Panc1 (cell line): ENCODE results near the gene HES6. TPM values are rescaled to one million over a fixed set of nuclear protein-coding genes. Genes with fewer than 3 reads are reported as not detected.
A peak's percentile ranks its signal among the peaks of the same experiment; 100 is the strongest.

Source experiments
- ATAC-seq: fragments of 200-7000 bp; cut with Tn5 transposase; 2 replicates; pipeline ENCODE4 v1.9.1; 2020; ENCODE audit warnings: mild to moderate bottlenecking, moderate library complexity
- BruUV-seq: library from RNA; stranded (reverse); fragments of 400-500 nt; replicated peaks from 2 replicates; lab custom pipeline; 2021; lab: Mats Ljungman, UMichigan
- CTCF ChIA-PET: fragments of 300-600 bp; sonication (Branson Sonifier 250); formaldehyde crosslinking; loops from one replicate; lab custom pipeline; 2022; ENCODE audit warnings: antibody characterized with exemption; lab: Charles Lee
- POLR2A ChIA-PET: fragments of 300-600 bp; sonication (Branson Sonifier 250); formaldehyde crosslinking; loops from one replicate; lab custom pipeline; 2022; ENCODE audit warnings: antibody characterized with exemption; lab: Charles Lee
- DNase-seq: peaks from one replicate; pipeline ENCODE4 v3.0.0-alpha.2; 2010; ENCODE audit warnings: low read depth, low spot score
- H3K27ac ChIP-seq: 2 replicates; pipeline ENCODE4 v1.5.1; 2011; ENCODE audit warnings: mild to moderate bottlenecking, low read length, inconsistent platforms
- H3K27me3 ChIP-seq: fragments of 200-500 bp; sonication (Bioruptor generic); 2 replicates; pipeline ENCODE4 v1.6.0; 2014; ENCODE audit warnings: low read length, inconsistent platforms; ENCODE audit not compliant: control insufficient read depth, insufficient read depth
- H3K36me3 ChIP-seq: fragments of 200-500 bp; sonication (Bioruptor generic); 2 replicates; pipeline ENCODE4 v1.5.1; 2014; ENCODE audit warnings: inconsistent platforms, mild to moderate bottlenecking, low read length, moderate library complexity; ENCODE audit not compliant: control insufficient read depth, insufficient read depth
- H3K4me1 ChIP-seq: 2 replicates; pipeline ENCODE4 v1.5.1; 2011; ENCODE audit warnings: inconsistent platforms, mild to moderate bottlenecking, low read length, moderate library complexity; ENCODE audit not compliant: control insufficient read depth, insufficient read depth
- H3K4me3 ChIP-seq, 2 experiments: 2 replicates each; pipeline ENCODE4 v1.5.1; 2011 to 2012; ENCODE audit warnings: low read depth in 2 of 2, low read length in 2 of 2, mild to moderate bottlenecking in 2 of 2, inconsistent platforms in 1 of 2, moderate library complexity in 1 of 2
- H3K9me3 ChIP-seq: fragments of 200-500 bp; sonication (Bioruptor generic); 2 replicates; pipeline ENCODE4 v1.5.1; 2014; ENCODE audit warnings: low read depth, mild to moderate bottlenecking, inconsistent platforms, low read length, moderate library complexity; ENCODE audit not compliant: control insufficient read depth, insufficient read depth
- CTCF ChIP-seq: fragments of 450-650 bp; IDR thresholded peaks from 2 replicates; pipeline ENCODE4 v1.5.1; 2017; ENCODE audit warnings: mild to moderate bottlenecking
- POLR2AphosphoS5 ChIP-seq: IDR thresholded peaks from 2 replicates; pipeline ENCODE4 v1.6.1; 2012; ENCODE audit warnings: mild to moderate bottlenecking, low read depth, low read length, moderate library complexity
- REST ChIP-seq, 2 experiments: IDR thresholded peaks; 2 replicates each; pipeline ENCODE4 v1.6.1; 2011 to 2012; ENCODE audit warnings: low read depth in 2 of 2, control low read depth in 1 of 2, low read length in 1 of 2, mild to moderate bottlenecking in 1 of 2, moderate library complexity in 1 of 2; ENCODE audit not compliant: insufficient read depth in 1 of 2
- SIN3A ChIP-seq: IDR thresholded peaks from 2 replicates; pipeline ENCODE4 v1.6.1; 2012; ENCODE audit warnings: low read depth, mild to moderate bottlenecking, low read length, moderate library complexity, borderline replicate concordance; ENCODE audit not compliant: insufficient read depth
- TCF7L2 ChIP-seq: IDR thresholded peaks from 2 replicates; pipeline ENCODE4 v1.6.1; 2011; ENCODE audit warnings: mild to moderate bottlenecking, low read depth, low read length, inconsistent platforms
- in situ Hi-C: cut with HindIII; loops from 2 replicates; pipeline ENCODE4 v1.10.0; 2016; ENCODE audit warnings: low sequenced_read_pairs, low pct_unique_long_range_greater_than_20kb
- intact Hi-C: fragments of 100-400 bp; cut with micrococcal nuclease; formaldehyde crosslinking; loops from one replicate; pipeline ENCODE4 v1.10.0; 2022; ENCODE audit not compliant: unreplicated experiment
- total RNA-seq: library from RNA; stranded (reverse); gene quantifications from one replicate; pipeline ENCODE4 v1.2.1, GENCODE V29; 2021; ENCODE audit not compliant: unreplicated experiment

HES6 gene
- total RNA-seq, 1 experiment from 2014 or later = 42.0 TPM

DNA sequence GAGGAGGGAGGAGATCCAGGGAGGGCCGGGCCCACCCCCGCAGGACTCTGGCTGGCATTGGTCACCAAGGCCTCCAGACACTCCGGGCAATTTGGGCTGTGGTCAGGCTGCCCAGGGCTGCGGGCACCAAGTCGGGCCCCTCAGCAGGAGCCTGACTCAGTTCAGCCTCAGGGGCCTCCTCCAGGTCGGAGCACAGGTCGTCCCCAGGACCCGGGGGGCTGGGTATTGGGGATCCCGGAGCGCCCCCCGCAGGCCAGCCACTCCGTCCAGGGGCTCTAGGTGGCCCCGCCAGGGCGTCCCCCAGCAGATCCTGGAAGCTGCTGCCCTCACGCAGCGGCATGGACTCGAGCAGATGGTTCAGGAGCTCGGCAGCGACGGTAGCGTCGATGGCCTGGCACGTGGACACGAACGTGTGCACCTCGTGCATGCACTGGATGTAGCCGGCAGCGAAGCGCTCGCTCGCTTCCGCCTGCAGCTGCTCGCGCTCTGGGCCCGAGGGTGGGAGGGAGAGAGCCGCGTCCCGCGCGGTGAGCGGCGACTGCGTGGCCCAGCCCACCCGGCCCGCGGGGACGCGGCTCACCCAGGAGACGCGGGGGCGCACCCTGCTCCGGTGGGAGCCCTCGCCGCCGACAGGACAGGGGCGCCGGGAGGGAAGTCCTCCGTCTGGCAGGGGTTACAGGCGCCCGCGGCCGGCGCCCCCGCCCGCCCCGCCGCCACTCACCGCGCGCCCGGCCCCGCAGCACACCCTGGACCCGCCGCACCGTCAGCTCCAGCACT, 884 bp downstream of the HES6 start:
- no peak for DNase-seq
- ATAC-seq = 0 out of 2 replicates have a peak, but pooled peaks have one; percentile 4
- no peaks in the 10 kb centered on the region for H3K9me3 ChIP-seq
- no peaks in the 10 kb centered on the region for H3K27me3 ChIP-seq
- in situ Hi-C loops = no loop called here
- TF ChIP-seq CTCF (no peak; the same call in 1 of the 2 replicates), POLR2AphosphoS5 (no peak), TCF7L2 (no peak), REST (IDR thresholded peaks at IDR 0.05; ENCODE audit: insufficient read depth in 1 of 2, low read depth in 2 of 2, low read length in 1 of 2) (no peak), SIN3A (no peak)
- no TSS peak for BruUV-seq
- H3K36me3 ChIP-seq = no peaks in the 10 kb centered on the region
- H3K4me3 ChIP-seq = peak overlapping the region; percentile 20 to 65
- POLR2A ChIA-PET = no interaction called here
- H3K4me1 ChIP-seq = no peaks in the 10 kb centered on the region
- no peak overlapping the region for H3K27ac ChIP-seq
- CTCF ChIA-PET = no interaction called here
- intact Hi-C loops = no loop called here

DNA sequence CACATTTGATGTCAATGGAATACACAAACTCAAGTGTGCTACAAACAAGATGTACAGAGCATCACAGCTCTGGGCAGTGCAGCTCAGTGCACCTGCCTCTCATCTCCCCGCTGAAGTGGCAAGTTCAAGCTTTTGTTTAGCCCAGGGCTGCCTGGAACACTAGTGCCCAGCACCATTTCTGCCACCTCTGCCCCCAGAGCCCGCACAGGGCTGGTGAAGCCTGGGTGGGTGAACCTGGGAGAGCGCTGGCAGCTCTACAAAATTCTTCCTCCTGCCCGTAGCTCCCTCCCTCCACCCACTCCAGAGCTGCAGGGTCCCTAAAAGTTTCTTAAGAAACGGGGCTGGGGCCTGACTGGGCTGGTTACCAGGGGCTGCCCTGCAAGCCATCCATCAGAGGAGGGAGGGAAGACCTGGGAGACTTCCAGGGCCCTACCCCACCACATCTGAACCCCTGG, 1.5 kb downstream of the HES6 start:
- TF ChIP-seq REST (IDR thresholded peaks at IDR 0.05; ENCODE audit: insufficient read depth in 1 of 2, low read depth in 2 of 2, low read length in 1 of 2) (no peak), TCF7L2 (no peak), CTCF (no peak), POLR2AphosphoS5 (no peak), SIN3A (no peak)
- ATAC-seq (no peak), DNase-seq (no peak)
- in situ Hi-C loops (no loop called here), intact Hi-C loops (no loop called here)
- H3K27me3 ChIP-seq = no peaks in the 10 kb centered on the region
- CTCF ChIA-PET = interaction anchor here (0.6 to 0.7 kb wide), 2 partner anchors 25 to 78 kb away, joined by 3 read pairs; no protein-coding TSS in a partner anchor
- no peak overlapping the region for H3K27ac ChIP-seq
- no peaks in the 10 kb centered on the region for H3K4me1 ChIP-seq
- no peaks in the 10 kb centered on the region for H3K9me3 ChIP-seq
- H3K4me3 ChIP-seq = no peak overlapping the region
- no peaks in the 10 kb centered on the region for H3K36me3 ChIP-seq
- POLR2A ChIA-PET = no interaction called here
- BruUV-seq = TSS peak; percentile 98
